ENCODE measurements around the gene BEAN1.

Gene BEAN1

GRCh38 chr16:66412182-66412581 lies 14.9 kb upstream of the BEAN1 start:
- TF ChIP-seq CTCF (IDR thresholded peaks at IDR 0.05; ENCODE audit: low read depth, low read length) (no peak), POLR2A (IDR thresholded peaks at IDR 0.05; ENCODE audit: extremely low read depth, insufficient read length) (no peak), MYC (IDR thresholded peaks at IDR 0.05; ENCODE audit: low read depth, low read length) (no peak)
- TF ChIP-seq, protein P1, sequence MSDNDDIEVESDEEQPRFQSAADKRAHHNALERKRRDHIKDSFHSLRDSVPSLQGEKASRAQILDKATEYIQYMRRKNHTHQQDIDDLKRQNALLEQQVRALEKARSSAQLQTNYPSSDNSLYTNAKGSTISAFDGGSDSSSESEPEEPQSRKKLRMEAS (IDR thresholded peaks at IDR 0.05; ENCODE audit: low read depth, low read length), result no peak
- H3K4me3 ChIP-seq (ENCODE audit: low read depth, low read length), result no peak overlapping the region
- DNase-seq (ENCODE audit: low read depth), result no peak

GRCh38 chr16:66414891-66415290 lies 12.2 kb upstream of the BEAN1 start:
- H3K4me3 ChIP-seq (ENCODE audit: low read depth, low read length), result no peak overlapping the region
- TF ChIP-seq, protein P1 (IDR thresholded peaks at IDR 0.05; ENCODE audit: low read depth, low read length), result no peak
- TF ChIP-seq CTCF (IDR thresholded peaks at IDR 0.05; ENCODE audit: low read depth, low read length) (no peak), MYC (IDR thresholded peaks at IDR 0.05; ENCODE audit: low read depth, low read length) (no peak), POLR2A (IDR thresholded peaks at IDR 0.05; ENCODE audit: extremely low read depth, insufficient read length) (no peak)
- DNase-seq (ENCODE audit: low read depth), result no peak

DNA sequence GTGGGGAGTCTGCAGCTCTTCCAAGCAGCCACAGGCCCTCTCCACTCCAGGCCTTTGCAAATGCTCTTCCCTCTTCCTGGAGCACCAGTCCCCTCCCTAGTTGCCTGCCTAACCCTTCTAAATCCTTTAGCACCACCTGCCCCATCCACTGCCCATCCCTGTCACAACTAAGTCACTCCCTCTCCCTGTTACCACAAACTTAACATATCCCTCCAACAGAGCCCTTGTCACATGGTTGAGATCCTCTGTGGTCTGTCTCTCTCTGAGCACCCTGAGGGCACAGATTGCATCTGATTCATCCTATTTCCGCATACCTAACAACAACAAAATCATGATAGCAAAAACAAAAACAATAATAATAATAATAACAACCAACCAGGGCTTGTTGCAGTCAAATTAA lies 11.0 kb upstream of the BEAN1 start:
- TF ChIP-seq, protein P1 (IDR thresholded peaks at IDR 0.05; ENCODE audit: low read depth, low read length), result no peak
- no peak for TF ChIP-seq MYC (IDR thresholded peaks at IDR 0.05; ENCODE audit: low read depth, low read length)
- no peak for TF ChIP-seq CTCF (IDR thresholded peaks at IDR 0.05; ENCODE audit: low read depth, low read length)
- TF ChIP-seq POLR2A (IDR thresholded peaks at IDR 0.05; ENCODE audit: extremely low read depth, insufficient read length), result no peak
- DNase-seq (ENCODE audit: low read depth), result no peak
- no peak overlapping the region for H3K4me3 ChIP-seq (ENCODE audit: low read depth, low read length)

- TF ChIP-seq, protein P1 (IDR thresholded peaks at IDR 0.05; ENCODE audit: low read depth, low read length), result no peak
- TF ChIP-seq CTCF (IDR thresholded peaks at IDR 0.05; ENCODE audit: low read depth, low read length), result no peak
- no peak for TF ChIP-seq POLR2A (IDR thresholded peaks at IDR 0.05; ENCODE audit: extremely low read depth, insufficient read length)
- no peak for TF ChIP-seq MYC (IDR thresholded peaks at IDR 0.05; ENCODE audit: low read depth, low read length)
- H3K4me3 ChIP-seq (ENCODE audit: low read depth, low read length), result no peak overlapping the region
- DNase-seq (ENCODE audit: low read depth), result peak; percentile 27
Observed at GRCh38 chr16:66416939-66417700, 10.0 kb upstream of the BEAN1 start.

DNA sequence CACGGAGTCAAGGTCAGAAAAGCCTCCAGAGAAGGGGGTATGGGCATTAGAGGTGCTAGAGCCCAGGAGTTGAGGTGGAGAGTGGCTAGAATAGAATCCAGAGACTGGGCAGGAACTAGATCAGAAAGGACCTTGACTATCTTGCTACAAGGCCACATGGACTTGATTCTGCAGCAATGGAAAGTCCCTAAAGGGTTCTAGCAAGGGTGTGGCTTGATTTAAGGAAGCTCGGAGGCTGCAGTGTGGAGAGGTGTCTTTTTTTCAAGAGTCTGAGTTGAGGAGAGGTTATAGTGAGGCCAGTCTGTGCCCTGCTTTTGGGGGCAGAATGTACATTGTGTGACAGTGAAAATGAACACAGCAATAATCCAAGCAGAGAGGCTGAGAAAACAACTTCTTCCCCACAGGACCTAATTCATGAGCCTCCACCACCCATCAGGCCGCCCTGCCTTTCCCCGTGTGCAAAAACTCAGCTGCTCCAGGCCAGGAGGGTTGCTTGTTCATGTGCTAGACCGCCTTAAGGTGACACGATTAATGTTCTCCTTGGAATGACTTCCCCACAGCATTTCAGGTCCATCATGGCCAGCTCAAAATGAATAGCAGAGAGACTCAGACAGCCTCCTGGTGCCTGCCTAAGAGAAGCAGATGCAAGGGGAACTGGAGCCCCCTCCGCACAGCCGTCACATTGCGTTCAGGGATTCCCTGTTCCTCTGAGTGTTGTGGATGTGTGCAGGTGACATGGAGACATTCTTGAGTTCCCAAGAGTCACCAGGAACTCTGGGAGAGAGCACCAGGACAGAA lies 8.7 kb upstream of the BEAN1 start:
- H3K4me3 ChIP-seq (ENCODE audit: low read depth, low read length), result no peak overlapping the region
- TF ChIP-seq MYC (IDR thresholded peaks at IDR 0.05; ENCODE audit: low read depth, low read length) (no peak), CTCF (IDR thresholded peaks at IDR 0.05; ENCODE audit: low read depth, low read length) (no peak), POLR2A (IDR thresholded peaks at IDR 0.05; ENCODE audit: extremely low read depth, insufficient read length) (no peak)
- TF ChIP-seq, protein P1 (IDR thresholded peaks at IDR 0.05; ENCODE audit: low read depth, low read length), result no peak
- peak; percentile 28 for DNase-seq (ENCODE audit: low read depth)

Data from NB4 (cell line).